ENCODE results near the gene BACH2.

Gene BACH2

GRCh38 chr6:90216072-90216977 is 80.3 kb downstream of the BACH2 start:
- Histone ChIP-seq H3K4me2 (ENCODE audit: low read length) (peak overlapping the region; percentile 49), H3K9me2 (replicated peaks; ENCODE audit: control insufficient read depth, low read length) (no peaks in the 10 kb centered on the region), H3K4me3 (ENCODE audit: low read length) (peak overlapping the region; percentile 24; the same call in 1 of the 2 replicates), H3K27me3 (ENCODE audit: control insufficient read depth, low read length) (no peaks in the 10 kb centered on the region), H4K20me1 (ENCODE audit: control insufficient read depth, insufficient read depth, low read depth, low read length) (peaks cover 89% of the 10 kb centered on the region), H3K9me3 (ENCODE audit: control insufficient read depth, insufficient read depth, low read length) (no peaks in the 10 kb centered on the region), H3K79me2 (ENCODE audit: control insufficient read depth, low read length) (peaks cover 100% of the 10 kb centered on the region), H3K4me1 (ENCODE audit: control insufficient read depth, low read length) (peaks cover 100% of the 10 kb centered on the region), H3K27ac (ENCODE audit: low read depth, low read length) (peak overlapping the region; percentile 47), H3F3A (ENCODE audit: control insufficient read depth, insufficient read depth) (peaks cover 69% of the 10 kb centered on the region), H3K36me3 (ENCODE audit: control insufficient read depth, low read length) (peaks cover 100% of the 10 kb centered on the region)
- TF ChIP-seq CTCF (IDR thresholded peaks at IDR 0.05; ENCODE audit: low read depth, low read length, poor library complexity, severe bottlenecking) (no peak), EZH2phosphoT487 (IDR thresholded peaks at IDR 0.05; ENCODE audit: borderline replicate concordance, low read length) (no peak)

GRCh38 chr6:90214966-90215365 is 81.7 kb downstream of the BACH2 start:
- Histone ChIP-seq H3K79me2 (ENCODE audit: control insufficient read depth, low read length) (peaks cover 100% of the 10 kb centered on the region), H3F3A (ENCODE audit: control insufficient read depth, insufficient read depth) (peaks cover 68% of the 10 kb centered on the region), H3K27ac (ENCODE audit: low read depth, low read length) (peak overlapping the region; percentile 47; the same call in 1 of the 2 replicates), H3K9me2 (replicated peaks; ENCODE audit: control insufficient read depth, low read length) (no peaks in the 10 kb centered on the region), H3K27me3 (ENCODE audit: control insufficient read depth, low read length) (no peaks in the 10 kb centered on the region), H3K9me3 (ENCODE audit: control insufficient read depth, insufficient read depth, low read length) (no peaks in the 10 kb centered on the region), H3K4me1 (ENCODE audit: control insufficient read depth, low read length) (peaks cover 100% of the 10 kb centered on the region), H3K4me2 (ENCODE audit: low read length) (peak overlapping the region; percentile 49), H3K36me3 (ENCODE audit: control insufficient read depth, low read length) (peaks cover 100% of the 10 kb centered on the region), H4K20me1 (ENCODE audit: control insufficient read depth, insufficient read depth, low read depth, low read length) (peaks cover 82% of the 10 kb centered on the region), H3K4me3 (ENCODE audit: low read length) (no peak overlapping the region)
- TF ChIP-seq EZH2phosphoT487 (IDR thresholded peaks at IDR 0.05; ENCODE audit: borderline replicate concordance, low read length) = no peak
- TF ChIP-seq CTCF (IDR thresholded peaks at IDR 0.05; ENCODE audit: low read depth, low read length, poor library complexity, severe bottlenecking) = no peak

GRCh38 chr6:90214461-90214860 is 82.2 kb downstream of the BACH2 start:
- H3K36me3 ChIP-seq (ENCODE audit: control insufficient read depth, low read length) = peaks cover 100% of the 10 kb centered on the region
- H4K20me1 ChIP-seq (ENCODE audit: control insufficient read depth, insufficient read depth, low read depth, low read length) = peaks cover 80% of the 10 kb centered on the region
- H3K4me2 ChIP-seq (ENCODE audit: low read length) = peak overlapping the region; percentile 8; the same call in 1 of the 2 replicates
- H3K9me3 ChIP-seq (ENCODE audit: control insufficient read depth, insufficient read depth, low read length) = no peaks in the 10 kb centered on the region
- TF ChIP-seq EZH2phosphoT487 (IDR thresholded peaks at IDR 0.05; ENCODE audit: borderline replicate concordance, low read length) (no peak), CTCF (IDR thresholded peaks at IDR 0.05; ENCODE audit: low read depth, low read length, poor library complexity, severe bottlenecking) (no peak)
- no peaks in the 10 kb centered on the region for H3K9me2 ChIP-seq (replicated peaks; ENCODE audit: control insufficient read depth, low read length)
- peaks cover 100% of the 10 kb centered on the region for H3K79me2 ChIP-seq (ENCODE audit: control insufficient read depth, low read length)
- H3F3A ChIP-seq (ENCODE audit: control insufficient read depth, insufficient read depth) = peaks cover 67% of the 10 kb centered on the region
- peaks cover 100% of the 10 kb centered on the region for H3K4me1 ChIP-seq (ENCODE audit: control insufficient read depth, low read length)
- H3K27ac ChIP-seq (ENCODE audit: low read depth, low read length) = peak overlapping the region; percentile 47; the same call in 1 of the 2 replicates
- no peaks in the 10 kb centered on the region for H3K27me3 ChIP-seq (ENCODE audit: control insufficient read depth, low read length)
- H3K4me3 ChIP-seq (ENCODE audit: low read length) = no peak overlapping the region
